ENCODE data around the gene MAP7.
A peak's percentile ranks its signal among the peaks of the same experiment; 100 is the strongest.

MAP7 gene

DNA sequence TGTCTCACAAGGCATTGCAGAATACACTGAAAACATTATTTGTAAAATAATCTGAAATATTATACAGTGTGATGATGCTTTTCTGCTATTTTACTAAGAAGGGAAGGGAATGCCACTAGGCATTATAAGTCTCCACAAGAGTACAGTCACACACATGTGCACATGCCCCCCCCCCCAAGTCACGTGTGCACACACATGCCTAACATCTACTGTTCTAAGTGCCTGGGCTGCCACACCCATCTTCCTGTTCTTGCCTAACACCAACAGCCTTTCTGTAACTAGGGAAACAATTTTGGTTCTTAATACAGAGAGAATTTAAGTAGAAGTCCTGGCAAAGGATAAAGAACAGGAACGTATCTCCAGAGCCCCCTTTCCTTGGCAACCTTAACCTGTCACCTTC is 202.4 kb downstream of the MAP7 start:
- H3K4me3 ChIP-seq (ENCODE audit: low read depth, low read length), result no peak overlapping the region
- TF ChIP-seq, protein P1, sequence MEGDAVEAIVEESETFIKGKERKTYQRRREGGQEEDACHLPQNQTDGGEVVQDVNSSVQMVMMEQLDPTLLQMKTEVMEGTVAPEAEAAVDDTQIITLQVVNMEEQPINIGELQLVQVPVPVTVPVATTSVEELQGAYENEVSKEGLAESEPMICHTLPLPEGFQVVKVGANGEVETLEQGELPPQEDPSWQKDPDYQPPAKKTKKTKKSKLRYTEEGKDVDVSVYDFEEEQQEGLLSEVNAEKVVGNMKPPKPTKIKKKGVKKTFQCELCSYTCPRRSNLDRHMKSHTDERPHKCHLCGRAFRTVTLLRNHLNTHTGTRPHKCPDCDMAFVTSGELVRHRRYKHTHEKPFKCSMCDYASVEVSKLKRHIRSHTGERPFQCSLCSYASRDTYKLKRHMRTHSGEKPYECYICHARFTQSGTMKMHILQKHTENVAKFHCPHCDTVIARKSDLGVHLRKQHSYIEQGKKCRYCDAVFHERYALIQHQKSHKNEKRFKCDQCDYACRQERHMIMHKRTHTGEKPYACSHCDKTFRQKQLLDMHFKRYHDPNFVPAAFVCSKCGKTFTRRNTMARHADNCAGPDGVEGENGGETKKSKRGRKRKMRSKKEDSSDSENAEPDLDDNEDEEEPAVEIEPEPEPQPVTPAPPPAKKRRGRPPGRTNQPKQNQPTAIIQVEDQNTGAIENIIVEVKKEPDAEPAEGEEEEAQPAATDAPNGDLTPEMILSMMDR (IDR thresholded peaks at IDR 0.05; ENCODE audit: insufficient read depth, low read depth, low read length, missing control alignments), result no peak
- no peak for DNase-seq (ENCODE audit: low read depth)

DNA sequence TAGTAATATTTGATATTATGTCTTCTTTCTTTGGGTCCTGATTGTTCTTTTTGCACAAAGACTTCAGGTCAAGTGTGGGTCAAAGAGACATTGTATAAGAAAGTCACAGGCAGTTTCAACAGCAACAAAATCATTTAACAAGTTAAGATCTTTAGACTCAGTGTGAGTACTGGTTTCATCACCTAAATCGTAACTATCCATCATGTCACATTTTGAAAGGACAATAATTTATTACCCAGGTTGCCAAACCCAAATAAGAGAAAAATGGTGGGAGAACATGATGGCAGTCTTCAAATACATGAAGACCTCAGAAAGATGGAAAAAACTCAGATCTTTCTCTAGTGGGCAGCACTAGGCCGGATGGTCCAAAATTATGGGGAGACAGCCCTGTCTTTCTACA is 205.1 kb downstream of the MAP7 start:
- TF ChIP-seq, protein P1 (IDR thresholded peaks at IDR 0.05; ENCODE audit: insufficient read depth, low read depth, low read length, missing control alignments), result no peak
- H3K4me3 ChIP-seq (ENCODE audit: low read depth, low read length), result no peak overlapping the region
- no peak for DNase-seq (ENCODE audit: low read depth)

DNA sequence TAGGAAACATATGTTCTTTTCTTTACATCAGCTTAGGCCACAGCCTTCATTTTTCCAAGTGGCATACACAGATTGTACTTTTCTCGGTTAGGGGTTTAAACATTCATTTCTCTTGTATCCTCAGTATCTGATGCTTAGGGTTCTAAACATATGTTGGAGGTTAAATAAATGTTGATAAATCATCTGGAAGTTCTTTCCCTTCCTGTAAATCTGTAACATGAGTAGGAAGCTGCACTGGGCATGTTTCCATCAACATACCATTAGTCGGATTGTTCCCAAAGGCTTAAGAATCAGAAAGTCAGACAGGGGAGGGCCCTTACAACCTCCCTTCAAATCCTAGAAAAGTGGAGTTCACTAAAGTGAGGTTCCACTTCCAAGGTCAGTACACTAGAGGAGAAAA is 205.8 kb downstream of the MAP7 start:
- no peak overlapping the region for H3K4me3 ChIP-seq (ENCODE audit: low read depth, low read length)
- TF ChIP-seq, protein P1 (IDR thresholded peaks at IDR 0.05; ENCODE audit: insufficient read depth, low read depth, low read length, missing control alignments), result no peak
- no peak for DNase-seq (ENCODE audit: low read depth)

DNA sequence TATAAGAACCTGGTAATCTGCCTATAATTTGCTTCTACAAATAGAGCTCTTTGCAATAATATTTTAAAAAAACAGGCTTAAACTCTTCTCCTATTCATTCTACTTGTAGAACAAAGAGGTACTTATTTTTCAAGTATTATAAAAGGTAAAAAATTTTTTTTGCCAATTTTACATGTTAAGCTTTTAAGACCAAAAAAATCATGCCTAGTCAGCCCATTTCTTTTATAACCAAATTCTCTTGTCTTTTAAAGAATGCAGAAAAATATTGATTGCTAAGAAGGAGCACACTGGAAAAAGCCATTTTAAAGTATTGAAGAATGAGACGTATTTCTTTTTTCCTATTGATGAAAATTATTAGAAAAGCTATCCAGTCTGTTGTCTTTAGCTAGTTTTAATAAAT is 206.5 kb downstream of the MAP7 start:
- no peak overlapping the region for H3K4me3 ChIP-seq (ENCODE audit: low read depth, low read length)
- TF ChIP-seq, protein P1 (IDR thresholded peaks at IDR 0.05; ENCODE audit: insufficient read depth, low read depth, low read length, missing control alignments), result no peak
- no peak for DNase-seq (ENCODE audit: low read depth)

DNA sequence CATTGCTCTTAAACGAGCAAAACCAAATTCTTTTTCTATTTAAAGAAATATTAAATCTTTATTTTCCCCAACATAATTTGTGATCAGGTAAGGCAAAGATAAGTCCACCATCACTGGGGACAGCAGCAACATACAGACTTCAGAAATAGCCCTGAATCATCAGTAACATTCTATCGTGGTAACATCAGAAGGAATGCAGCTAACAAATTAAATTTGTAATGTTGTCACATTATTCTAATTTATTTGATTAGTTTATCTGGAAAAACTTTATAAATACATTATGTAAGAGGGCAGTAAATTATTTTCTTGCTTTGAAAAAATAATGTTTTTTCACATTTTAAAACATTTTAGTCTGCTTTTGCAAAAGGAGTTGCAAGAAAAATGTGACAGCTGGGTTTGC is 206.9 kb downstream of the MAP7 start:
- no peak overlapping the region for H3K4me3 ChIP-seq (ENCODE audit: low read depth, low read length)
- TF ChIP-seq, protein P1 (IDR thresholded peaks at IDR 0.05; ENCODE audit: insufficient read depth, low read depth, low read length, missing control alignments), result no peak
- DNase-seq (ENCODE audit: low read depth), result no peak

DNA sequence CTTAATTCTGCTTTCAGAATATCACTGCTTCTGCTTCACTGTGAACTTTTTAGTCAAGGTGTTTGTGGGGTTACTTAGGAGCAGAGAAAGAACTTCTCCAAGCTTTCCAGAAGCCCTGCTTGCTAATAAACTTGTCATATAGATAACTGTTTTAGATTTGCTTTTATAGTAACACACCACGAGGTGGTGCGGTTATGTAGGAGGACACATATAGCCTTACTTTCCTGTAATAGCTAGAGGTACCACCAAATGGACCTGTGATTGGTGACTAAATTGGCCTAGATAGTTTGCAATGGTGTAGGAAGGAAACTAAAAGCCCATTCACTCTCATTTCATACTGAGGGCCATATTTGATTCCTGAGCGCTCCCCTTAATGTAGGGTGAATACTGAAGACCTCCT is 208.3 kb downstream of the MAP7 start:
- TF ChIP-seq, protein P1 (IDR thresholded peaks at IDR 0.05; ENCODE audit: insufficient read depth, low read depth, low read length, missing control alignments), result no peak
- DNase-seq (ENCODE audit: low read depth), result peak; percentile 28
- no peak overlapping the region for H3K4me3 ChIP-seq (ENCODE audit: low read depth, low read length)

DNA sequence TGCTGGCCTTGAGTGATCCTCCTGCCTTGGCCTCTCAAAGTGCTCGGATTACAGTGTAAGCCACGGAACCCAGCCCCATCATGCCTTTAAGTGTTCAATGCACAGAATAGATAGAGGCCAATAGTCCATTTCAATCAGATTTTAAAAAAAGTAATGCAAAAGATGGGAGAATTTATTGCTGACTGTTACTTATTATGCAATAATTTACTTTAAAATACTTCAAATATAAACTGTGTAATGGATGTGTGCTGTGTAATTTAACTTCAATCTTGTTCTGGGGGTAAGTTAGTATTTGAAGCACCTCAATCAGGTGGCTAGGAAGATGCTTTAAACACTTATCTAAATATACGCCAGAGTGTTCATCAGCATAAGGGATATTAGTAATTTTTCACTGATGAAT is 208.9 kb downstream of the MAP7 start:
- H3K4me3 ChIP-seq (ENCODE audit: low read depth, low read length), result no peak overlapping the region
- TF ChIP-seq, protein P1 (IDR thresholded peaks at IDR 0.05; ENCODE audit: insufficient read depth, low read depth, low read length, missing control alignments), result no peak
- no peak for DNase-seq (ENCODE audit: low read depth)

Data from GM12865 (cell line).